Vagina (tissue), 2 donors: ENCODE data around the gene TMPRSS3.

Source experiments
- POLR2A ChIP-seq, 2 donors: fragments of 450-650 bp; IDR thresholded peaks; one replicate each; pipeline ENCODE4 v1.6.1; 2017; ENCODE audit warnings: antibody characterized with exemption in 2 of 2, mild to moderate bottlenecking in 2 of 2, moderate library complexity in 2 of 2
- TF ChIP-seq, protein P1 (sequence below), 3 experiments: fragments of 450-650 bp in 2 of 3; fragments of 200-600 bp in 1 of 3; sonication (generic) in 1 of 3; IDR thresholded peaks; one replicate each; pipeline ENCODE4 v1.5.1; 2017 to 2019; ENCODE audit warnings: antibody characterized with exemption in 3 of 3, mild to moderate bottlenecking in 2 of 3, moderate library complexity in 2 of 3

DNA sequence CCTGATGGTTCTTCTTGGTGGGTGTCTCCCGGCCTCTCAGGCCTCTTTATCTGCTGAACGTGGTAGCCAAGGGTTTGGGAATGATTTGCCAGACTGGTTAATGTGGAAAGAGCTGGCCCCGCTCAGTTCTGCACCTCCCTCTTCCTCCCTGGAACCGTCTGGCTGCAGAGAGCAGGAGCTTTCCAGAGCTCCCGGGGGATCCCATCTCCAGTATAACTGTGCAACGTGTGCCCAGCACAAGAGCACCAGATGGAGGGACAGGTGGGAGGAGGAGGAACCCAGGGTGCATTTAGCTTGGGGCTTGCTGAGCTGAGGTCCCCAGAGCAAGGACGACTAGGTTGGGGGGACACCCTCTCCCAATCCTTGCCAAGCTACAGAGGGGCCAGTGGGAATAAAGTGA, 34.6 kb downstream of the TMPRSS3 start:
- no peak for TF ChIP-seq POLR2A (IDR thresholded peaks at IDR 0.05)
- TF ChIP-seq, protein P1, sequence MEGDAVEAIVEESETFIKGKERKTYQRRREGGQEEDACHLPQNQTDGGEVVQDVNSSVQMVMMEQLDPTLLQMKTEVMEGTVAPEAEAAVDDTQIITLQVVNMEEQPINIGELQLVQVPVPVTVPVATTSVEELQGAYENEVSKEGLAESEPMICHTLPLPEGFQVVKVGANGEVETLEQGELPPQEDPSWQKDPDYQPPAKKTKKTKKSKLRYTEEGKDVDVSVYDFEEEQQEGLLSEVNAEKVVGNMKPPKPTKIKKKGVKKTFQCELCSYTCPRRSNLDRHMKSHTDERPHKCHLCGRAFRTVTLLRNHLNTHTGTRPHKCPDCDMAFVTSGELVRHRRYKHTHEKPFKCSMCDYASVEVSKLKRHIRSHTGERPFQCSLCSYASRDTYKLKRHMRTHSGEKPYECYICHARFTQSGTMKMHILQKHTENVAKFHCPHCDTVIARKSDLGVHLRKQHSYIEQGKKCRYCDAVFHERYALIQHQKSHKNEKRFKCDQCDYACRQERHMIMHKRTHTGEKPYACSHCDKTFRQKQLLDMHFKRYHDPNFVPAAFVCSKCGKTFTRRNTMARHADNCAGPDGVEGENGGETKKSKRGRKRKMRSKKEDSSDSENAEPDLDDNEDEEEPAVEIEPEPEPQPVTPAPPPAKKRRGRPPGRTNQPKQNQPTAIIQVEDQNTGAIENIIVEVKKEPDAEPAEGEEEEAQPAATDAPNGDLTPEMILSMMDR (IDR thresholded peaks at IDR 0.05), result no peak
